K562 (cell line): ENCODE measurements around the gene CHTF8. TPM values are rescaled to one million over a fixed set of nuclear protein-coding genes. Genes with fewer than 3 reads are reported as not detected.
"Not testable (repeated sequence)": the region's sequence is repeated elsewhere in the genome, so short reads cannot be mapped to it uniquely, and the experiment has no call there.

Source experiments
- ATAC-seq: fragments of 200-7000 bp; cut with Tn5 transposase; 3 replicates; pipeline ENCODE4 v1.9.1; 2020; ENCODE audit warnings: moderate library complexity
- BruUV-seq: library from RNA; stranded (reverse); fragments of 400-500 nt; replicated peaks from 2 replicates; lab custom pipeline; 2021; lab: Mats Ljungman, UMichigan
- CTCF ChIA-PET: fragments of 300-600 bp; formaldehyde crosslinking; extraction: SDS; loops from one replicate; lab custom pipeline; 2021; ENCODE audit warnings: low intra/inter-chr PET ratio; lab: Yijun Ruan, JAX
- POLR2A ChIA-PET: fragments of 300-600, 350-650 bp; sonication (Branson Sonifier 250); formaldehyde crosslinking; extraction: SDS; loops from one replicate; lab custom pipeline; 2021; ENCODE audit warnings: antibody characterized with exemption, inconsistent platforms; lab: Yijun Ruan, JAX
- DNase-seq, 4 experiments: peaks; one replicate each; pipeline versions ENCODE4 v3.0.0 to v3.0.0-alpha.2; 2011 to 2018; ENCODE audit warnings: low spot score in 3 of 4, mixed read lengths in 3 of 4; ENCODE audit errors: extremely low read depth in 1 of 4
- FAIRE-seq: peaks from 2 replicates; lab custom pipeline; 2011; peaks lifted over from hg19 to GRCh38; lab: Jason Lieb, UNC
- H2AFZ ChIP-seq: 2 replicates; pipeline ENCODE4 v1.6.0; 2011; ENCODE audit warnings: low read depth, low read length, control low read depth, inconsistent platforms
- H3K27ac ChIP-seq: fragments of 200-600 bp; 3 replicates; pipeline ENCODE4 v1.8.0; 2011; ENCODE audit warnings: low read depth, mild to moderate bottlenecking, control low read depth, inconsistent platforms, low read length, moderate library complexity, mixed read lengths; ENCODE audit errors: extremely low read depth
- H3K27me3 ChIP-seq, 2 experiments: fragments of 300-600 bp in 1 of 2; 2 replicates in 1 of 2; 3 replicates in 1 of 2; pipeline versions ENCODE4 v1.6.0 to v1.8.0; 2011; ENCODE audit warnings: inconsistent platforms in 2 of 2, low read length in 2 of 2, mild to moderate bottlenecking in 1 of 2, mixed read lengths in 1 of 2, moderate library complexity in 1 of 2; ENCODE audit not compliant: control insufficient read depth in 2 of 2, insufficient read depth in 2 of 2
- H3K36me3 ChIP-seq: fragments of 300-600 bp; 3 replicates; pipeline ENCODE4 v1.8.0; 2011; ENCODE audit warnings: mild to moderate bottlenecking, low read length, inconsistent platforms; ENCODE audit not compliant: control insufficient read depth, insufficient read depth
- H3K4me1 ChIP-seq, 2 experiments: fragments of 200-600 bp in 1 of 2; replicated peaks in 1 of 2; 2 replicates in 1 of 2; 3 replicates in 1 of 2; pipeline versions ENCODE4 v1.5.1 to v1.8.0; 2011; ENCODE audit warnings: inconsistent platforms in 2 of 2, low read length in 2 of 2, mild to moderate bottlenecking in 1 of 2, mixed read lengths in 1 of 2, moderate library complexity in 1 of 2; ENCODE audit not compliant: control insufficient read depth in 2 of 2, insufficient read depth in 2 of 2
- H3K4me2 ChIP-seq: 2 replicates; pipeline ENCODE4 v1.6.1; 2011; ENCODE audit warnings: low read length, control low read depth, inconsistent platforms, mixed read lengths; ENCODE audit not compliant: insufficient read depth
- H3K4me3 ChIP-seq: fragments of 200-600 bp; sonication (generic), shearing (Covaris generic); 2 replicates; pipeline ENCODE4 v1.5.1; 2016; ENCODE audit warnings: control low read depth, inconsistent platforms
- H3K79me2 ChIP-seq: fragments of 200-600 bp; 3 replicates; pipeline ENCODE4 v1.8.0; 2011; ENCODE audit warnings: low read length, inconsistent platforms; ENCODE audit not compliant: control insufficient read depth, insufficient read depth
- H3K9ac ChIP-seq, 2 experiments: 2 replicates each; pipeline versions ENCODE4 v1.6.0 to v1.6.1; 2011; ENCODE audit warnings: low read depth in 2 of 2, low read length in 2 of 2, control low read depth in 1 of 2, inconsistent platforms in 1 of 2, mild to moderate bottlenecking in 1 of 2, mixed read lengths in 1 of 2; ENCODE audit not compliant: insufficient read depth in 1 of 2
- H3K9me1 ChIP-seq: one replicate; pipeline ENCODE4 v1.6.0; 2011; ENCODE audit warnings: inconsistent platforms, mild to moderate bottlenecking, low read length, moderate library complexity; ENCODE audit not compliant: control insufficient read depth, insufficient read depth
- H3K9me3 ChIP-seq: replicated peaks from 2 replicates; pipeline ENCODE4 v1.5.1; 2011; ENCODE audit warnings: low read depth, low read length, inconsistent platforms; ENCODE audit not compliant: control insufficient read depth, insufficient read depth
- H4K20me1 ChIP-seq: replicated peaks from 2 replicates; pipeline ENCODE4 v1.6.1; 2011; ENCODE audit warnings: low read length, inconsistent platforms, mixed read lengths; ENCODE audit not compliant: control insufficient read depth, insufficient read depth
- ARID3B ChIP-seq: fragments of 250-450 bp; sonication (Bioruptor Pico); IDR thresholded peaks from 2 replicates; pipeline ENCODE4 v1.4.0; 2020; ENCODE audit warnings: borderline replicate concordance
- ASH1L ChIP-seq: fragments of 450-650 bp; IDR thresholded peaks from 2 replicates; pipeline ENCODE4 v1.6.1; 2018; ENCODE audit warnings: borderline replicate concordance, mild to moderate bottlenecking, low read depth; ENCODE audit not compliant: partially characterized antibody
- ATF4 ChIP-seq: fragments of 450-650 bp; formaldehyde crosslinking; IDR thresholded peaks from 2 replicates; pipeline ENCODE4 v1.4.0; 2022; ENCODE audit warnings: mild to moderate bottlenecking, moderate library complexity
- BMI1 ChIP-seq: fragments of 150-350 bp; IDR thresholded peaks from 2 replicates; pipeline ENCODE4 v1.6.1; 2014; ENCODE audit warnings: low read length
- BRD9 ChIP-seq: fragments of 450-650 bp; IDR thresholded peaks from 2 replicates; pipeline ENCODE4 v1.6.1; 2018; ENCODE audit warnings: low read depth; ENCODE audit not compliant: partially characterized antibody
- HDAC2 ChIP-seq: fragments of 450-650 bp; IDR thresholded peaks from 2 replicates; pipeline ENCODE4 v1.6.1; 2016; ENCODE audit warnings: mild to moderate bottlenecking
- PREB ChIP-seq: sonication (generic); formaldehyde crosslinking; IDR thresholded peaks from 2 replicates; pipeline ENCODE4 v1.8.1; 2023; ENCODE audit warnings: mild to moderate bottlenecking, missing genetic modification reagents
- XRCC5 ChIP-seq: fragments of 200-400 bp; formaldehyde crosslinking; IDR thresholded peaks from 2 replicates; pipeline ENCODE4 v1.6.1; 2017; ENCODE audit warnings: low read depth, mild to moderate bottlenecking, low read length
- ZNF174 ChIP-seq: fragments of 250-450 bp; sonication (Bioruptor Pico); IDR thresholded peaks from 2 replicates; pipeline ENCODE4 v1.4.0; 2020; ENCODE audit warnings: mild to moderate bottlenecking
- ZNF224 ChIP-seq: sonication (generic); formaldehyde crosslinking; IDR thresholded peaks from 2 replicates; pipeline ENCODE4 v1.8.0; 2022; ENCODE audit warnings: mild to moderate bottlenecking, missing genetic modification reagents
- ZNF764 ChIP-seq: fragments of 250-450 bp; sonication (Bioruptor Pico); IDR thresholded peaks from 2 replicates; pipeline ENCODE4 v1.4.0; 2020; ENCODE audit warnings: low read depth, mild to moderate bottlenecking, moderate library complexity
- WGBS: fragments of 100-300 bp; shearing (Covaris generic); methylation state at CpG from one replicate; pipeline ENCODE4 v1.1.6; 2016; ENCODE audit warnings: low coverage, mixed read lengths; ENCODE audit not compliant: insufficient coverage; ENCODE audit errors: missing lambda C conversion rate; 5-methylcytosine and 5-hydroxymethylcytosine counted together
- in situ Hi-C: fragments of 300-500 bp; cut with MboI; formaldehyde crosslinking; loops from 4 replicates; pipeline ENCODE4 v1.15.0; 2018; ENCODE audit warnings: inconsistent platforms, mixed read lengths
- intact Hi-C: fragments of 100-400 bp; cut with micrococcal nuclease; formaldehyde crosslinking; loops from 2 replicates; pipeline ENCODE4 v1.14.2; 2022
- polyA plus RNA-seq, 8 experiments: library from polyadenylated mRNA; depleted of rRNA in 4 of 8; stranded (reverse) in 5 of 8; unstranded in 3 of 8; fragments of >200 nt; fragmentation: Nextera tagmentation in 2 of 8; fragmentation: Illumina TruSeq in 1 of 8; extraction: Ambion mirVana in 2 of 8; extraction: Trizol in 1 of 8; gene quantifications; 2 replicates each; pipeline versions ENCODE4 v1.2.1 to v1.2.3, GENCODE V29; 2011 to 2014; ENCODE audit warnings: inconsistent platforms in 1 of 8, missing spikeins in 1 of 8
- total RNA-seq, 7 experiments: library from RNA; depleted of rRNA in 6 of 7; stranded (reverse); fragments of >200 nt in 6 of 7; fragmentation: Illumina TruSeq in 2 of 7; extraction: Trizol in 2 of 7; gene quantifications; 2 replicates each; pipeline versions ENCODE4 v1.2.1 to v1.2.3, GENCODE V29; 2011 to 2021; ENCODE audit warnings: low replicate concordance in 1 of 7

The CHTF8 gene
- total and polyA plus RNA-seq, 9 of the 15 experiments (the other 6 are each of a cell fraction or from before 2014, with no cell fraction given), result 20.2 to 199 (median 108) TPM

- Histone ChIP-seq H3K9me1 (no peaks in the 10 kb centered on the region), H4K20me1 (0 out of 2 replicates have a peak, but pooled peaks cover 3% of the 10 kb centered on the region), H3K27me3 (no peaks in the 10 kb centered on the region), H2AFZ (no peak overlapping the region), H3K4me3 (no peak overlapping the region), H3K79me2 (peaks cover 67% of the 10 kb centered on the region), H3K9me3 (no peaks in the 10 kb centered on the region), H3K27ac (no peak overlapping the region; the same call in 2 of the 3 replicates), H3K4me1 (peaks cover 5 to 9% of the 10 kb centered on the region in 2 experiments; a peak in 3 of 5 replicates), H3K4me2 (no peak overlapping the region), H3K36me3 (peaks cover 58% of the 10 kb centered on the region), H3K9ac (no peak overlapping the region)
- in situ Hi-C loops, result no loop called here
- DNase-seq (no peak), ATAC-seq (no peak), FAIRE-seq (no peak)
- TF ChIP-seq ASH1L (no peak), PREB (CRISPR knock-in tag) (no peak), ZNF174 (no peak), ARID3B (CRISPR knock-in tag) (no peak), XRCC5 (no peak), ZNF764 (CRISPR knock-in tag) (no peak), ZNF224 (no peak), ATF4 (CRISPR knock-in tag) (no peak), HDAC2 (no peak), BRD9 (no peak), BMI1 (no peak)
- WGBS, result 95% methylated on average over 3 of the region's 3 CpGs
- ChIA-PET CTCF (interaction anchor here (0.5 to 1.1 kb wide), 2 partner anchors 271 to 279 kb away, joined by 3 to 4 read pairs; no protein-coding TSS in a partner anchor), POLR2A (interaction anchor here (1.8 kb wide), 1 partner anchor 11 kb away, joined by 4 read pairs; no protein-coding TSS in a partner anchor)
- no TSS peak for BruUV-seq
- intact Hi-C loops, result loop anchor here (10.0 kb wide), 1 partner anchor 421 kb away; no protein-coding TSS in a partner anchor
These were observed 6.2 kb downstream of the CHTF8 start for GRCh38 chr16:69126221-69126620.

GRCh38 chr16:69124961-69125360 lies 7.4 kb downstream of the CHTF8 start:
- not testable (repeated sequence) for H3K4me3 ChIP-seq, BruUV-seq, H3K9ac ChIP-seq, FAIRE-seq, H3K4me2 ChIP-seq, H4K20me1 ChIP-seq, DNase-seq, H3K4me1 ChIP-seq, ATAC-seq, H3K27ac ChIP-seq, H3K27me3 ChIP-seq, H3K9me3 ChIP-seq, H2AFZ ChIP-seq, H3K9me1 ChIP-seq
- CTCF ChIA-PET, result interaction anchor here (1.3 to 2.2 kb wide), 2 partner anchors 13 to 277 kb away, joined by 3 to 8 read pairs; no protein-coding TSS in a partner anchor
- WGBS, result 96% methylated on average over 14 of the region's 14 CpGs
- intact Hi-C loops (loop anchor here (5.0 to 10.0 kb wide), 2 partner anchors 278 to 420 kb away; no protein-coding TSS in a partner anchor), in situ Hi-C loops (loop anchor here (5.0 kb wide), 1 partner anchor 223 kb away; no protein-coding TSS in a partner anchor)
- H3K79me2 ChIP-seq, result peaks cover 54% of the 10 kb centered on the region
- POLR2A ChIA-PET, result interaction anchor here (0.8 kb wide), 1 partner anchor 10 kb away, joined by 3 read pairs; no protein-coding TSS in a partner anchor
- H3K36me3 ChIP-seq, result peaks cover 60% of the 10 kb centered on the region
